ENCODE results near the gene CACNA2D3. TPM values are rescaled to one million over a fixed set of nuclear protein-coding genes. Genes with fewer than 3 reads are reported as not detected.

CACNA2D3 gene
- total RNA-seq, 4 donors from 2014 or later: 0.83 to 5.0 (median 2.5) TPM

DNA sequence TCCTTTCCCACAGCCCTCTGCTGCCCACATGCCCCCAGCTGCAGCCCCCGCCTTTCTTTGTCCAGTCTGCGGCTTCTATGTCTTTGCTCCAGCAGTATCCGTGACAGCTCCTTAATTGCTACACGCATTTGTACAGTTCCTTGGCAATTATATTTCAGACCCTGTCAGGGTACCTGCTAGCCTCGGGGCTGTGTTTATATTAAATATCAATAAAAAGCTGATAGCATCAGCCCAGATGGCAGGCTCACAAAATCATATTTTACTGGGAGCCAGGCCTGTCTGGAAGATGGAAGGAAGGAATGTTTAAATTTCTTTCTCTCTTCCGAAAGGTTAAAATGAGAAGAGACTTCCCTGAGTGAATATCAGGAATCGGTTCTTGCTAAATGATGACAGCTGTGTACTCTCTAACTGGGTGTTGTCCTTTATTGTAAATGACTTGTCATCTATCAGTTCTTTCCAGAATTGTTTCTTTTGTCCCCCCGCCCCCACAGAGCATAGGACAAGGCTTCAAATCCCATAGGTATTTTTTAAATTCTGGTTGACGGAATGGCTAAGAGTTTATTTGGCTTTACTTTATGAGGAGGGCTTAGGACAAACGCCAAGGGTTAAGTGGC, 427.4 kb downstream of the CACNA2D3 start:
- intact Hi-C loops (cut with DNase I; ENCODE audit: low total_unique reads): no loop called here
- H3K27ac ChIP-seq: no peak overlapping the region
- no peaks in the 10 kb centered on the region for H3K4me1 ChIP-seq
- TF ChIP-seq POLR2A (IDR thresholded peaks at IDR 0.05) (no peak), CTCF (IDR thresholded peaks at IDR 0.05) (no peak)
- H3K27me3 ChIP-seq: no peaks in the 10 kb centered on the region
- H3K4me3 ChIP-seq: no peak overlapping the region
- no peak for DNase-seq
- no peaks in the 10 kb centered on the region for H3K9me3 ChIP-seq
- H3K36me3 ChIP-seq: no peaks in the 10 kb centered on the region

DNA sequence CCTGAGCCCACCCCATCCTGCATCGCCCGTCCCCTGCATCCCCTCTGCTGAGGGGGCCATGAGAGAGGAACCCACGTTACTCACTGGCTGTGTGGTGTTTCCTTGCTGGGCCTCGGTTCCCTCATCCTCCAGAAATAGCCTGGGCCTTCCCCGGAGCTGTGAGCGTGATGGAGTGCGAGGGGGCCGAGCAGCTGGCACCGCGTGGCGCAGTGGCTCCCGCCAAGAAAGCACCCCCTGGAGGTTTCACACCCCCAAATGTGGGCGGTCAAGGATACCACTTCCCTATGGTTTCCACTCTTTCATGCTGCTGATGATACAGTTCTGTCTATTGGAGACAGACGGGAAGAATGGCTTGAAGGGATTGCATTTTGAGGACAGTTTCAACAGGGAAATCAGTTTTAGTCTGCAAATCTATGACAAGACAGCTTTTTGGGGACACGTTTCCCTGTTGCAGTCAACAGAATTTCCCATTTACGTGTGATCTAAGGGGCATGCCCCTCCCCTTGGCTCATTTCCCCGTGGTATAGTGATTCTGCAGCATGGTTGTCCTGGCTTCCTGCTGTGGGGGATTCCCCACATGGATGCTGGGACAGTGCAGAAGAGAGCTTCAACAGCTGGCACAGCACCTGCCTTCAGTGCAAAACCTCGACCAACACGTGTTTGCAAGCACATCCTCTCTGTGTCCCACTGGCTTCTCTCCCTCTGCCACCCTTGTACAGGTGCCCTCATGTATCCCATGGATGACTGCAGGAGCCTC, 428.0 kb downstream of the CACNA2D3 start:
- Histone ChIP-seq H3K4me3 (no peak overlapping the region), H3K27me3 (no peaks in the 10 kb centered on the region), H3K36me3 (no peaks in the 10 kb centered on the region), H3K4me1 (no peaks in the 10 kb centered on the region), H3K9me3 (no peaks in the 10 kb centered on the region), H3K27ac (no peak overlapping the region)
- TF ChIP-seq POLR2A (IDR thresholded peaks at IDR 0.05) (no peak), CTCF (IDR thresholded peaks at IDR 0.05) (no peak)
- intact Hi-C loops (cut with DNase I; ENCODE audit: low total_unique reads): no loop called here
- no peak for DNase-seq

DNA sequence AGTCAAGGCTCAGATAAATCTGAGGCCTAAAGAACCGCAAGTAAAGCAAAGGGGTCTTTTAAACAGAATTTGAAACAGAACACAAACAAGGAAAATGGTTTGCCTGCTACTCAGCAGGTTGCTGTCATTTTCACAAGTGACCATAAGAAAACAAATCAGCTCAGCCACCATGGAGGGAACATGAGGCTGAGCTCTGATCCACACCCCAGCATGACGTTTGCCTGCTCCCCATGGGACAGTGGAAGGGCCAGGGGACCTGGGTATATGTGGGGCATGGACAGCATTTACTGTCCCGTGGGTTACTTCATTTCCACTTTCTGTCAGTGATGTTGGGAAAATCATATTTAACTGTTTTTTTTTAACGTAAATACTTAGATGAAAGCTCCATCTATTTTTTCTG, 434.3 kb downstream of the CACNA2D3 start:
- no peaks in the 10 kb centered on the region for H3K36me3 ChIP-seq
- TF ChIP-seq POLR2A (IDR thresholded peaks at IDR 0.05) (no peak), CTCF (IDR thresholded peaks at IDR 0.05) (no peak)
- H3K4me1 ChIP-seq: no peaks in the 10 kb centered on the region
- H3K4me3 ChIP-seq: no peak overlapping the region
- H3K9me3 ChIP-seq: no peaks in the 10 kb centered on the region
- intact Hi-C loops (cut with DNase I; ENCODE audit: low total_unique reads): no loop called here
- DNase-seq: no peak
- H3K27ac ChIP-seq: no peak overlapping the region
- H3K27me3 ChIP-seq: no peaks in the 10 kb centered on the region

DNA sequence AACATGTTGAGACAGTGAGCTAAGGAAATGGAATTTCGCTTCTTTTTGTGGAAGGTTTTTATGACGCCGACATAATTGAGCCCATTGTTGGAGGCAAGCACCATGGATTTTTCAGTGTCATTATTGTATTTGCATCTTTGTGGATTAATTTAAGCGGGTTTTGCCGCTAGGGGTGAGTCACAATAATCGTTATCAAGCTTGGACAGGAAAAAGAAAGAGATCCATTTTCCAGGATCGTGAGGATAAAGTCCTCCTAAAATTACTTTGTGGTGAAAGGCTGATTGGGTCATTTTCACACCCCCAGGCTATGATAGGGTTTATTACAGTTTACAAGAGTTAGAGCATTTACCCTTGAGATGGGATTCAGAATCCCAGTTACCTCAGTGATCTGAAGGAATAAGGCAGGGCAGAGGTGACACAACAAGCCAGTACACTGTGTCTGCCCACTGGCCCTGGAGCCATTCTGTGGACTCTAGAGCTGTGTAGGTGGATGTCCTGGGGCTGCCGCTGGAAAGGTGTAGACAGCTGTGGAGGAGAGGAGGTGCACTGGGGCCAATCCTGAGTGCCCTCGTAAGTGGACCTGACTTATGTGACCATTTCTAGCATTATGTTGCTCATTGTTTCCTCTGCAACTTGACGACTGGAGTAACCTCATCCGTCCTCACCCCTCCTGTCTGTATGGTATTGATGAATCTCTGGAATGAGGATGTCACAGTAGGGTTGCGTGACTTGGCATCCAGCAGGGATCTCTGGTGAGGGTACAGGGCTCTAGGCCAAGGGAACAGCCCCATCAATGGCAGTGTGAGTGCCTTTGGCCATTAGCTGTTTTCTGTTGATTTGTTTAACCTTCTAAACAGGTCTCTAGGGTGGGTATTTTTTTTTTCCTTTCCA, 435.4 kb downstream of the CACNA2D3 start:
- DNase-seq: no peak
- H3K9me3 ChIP-seq: no peaks in the 10 kb centered on the region
- H3K36me3 ChIP-seq: no peaks in the 10 kb centered on the region
- TF ChIP-seq CTCF (IDR thresholded peaks at IDR 0.05) (no peak), POLR2A (IDR thresholded peaks at IDR 0.05) (no peak)
- no peak overlapping the region for H3K4me3 ChIP-seq
- intact Hi-C loops (cut with DNase I; ENCODE audit: low total_unique reads): no loop called here
- H3K4me1 ChIP-seq: no peaks in the 10 kb centered on the region
- no peaks in the 10 kb centered on the region for H3K27me3 ChIP-seq
- no peak overlapping the region for H3K27ac ChIP-seq

Measured in uterus (tissue), 4 donors.